DMS153 treated with DMSO at 0.1 percent for 48 hours (cell line): ENCODE measurements around the gene ZNF385B.
"Not testable (repeated sequence)": the region's sequence is repeated elsewhere in the genome, so short reads cannot be mapped to it uniquely, and the experiment has no call there.

Source experiments
- DNase-seq: peaks from one replicate; lab custom pipeline; 2025; ENCODE audit not compliant: unreplicated experiment; lab: John Stamatoyannopoulos, UW

ZNF385B gene

DNA sequence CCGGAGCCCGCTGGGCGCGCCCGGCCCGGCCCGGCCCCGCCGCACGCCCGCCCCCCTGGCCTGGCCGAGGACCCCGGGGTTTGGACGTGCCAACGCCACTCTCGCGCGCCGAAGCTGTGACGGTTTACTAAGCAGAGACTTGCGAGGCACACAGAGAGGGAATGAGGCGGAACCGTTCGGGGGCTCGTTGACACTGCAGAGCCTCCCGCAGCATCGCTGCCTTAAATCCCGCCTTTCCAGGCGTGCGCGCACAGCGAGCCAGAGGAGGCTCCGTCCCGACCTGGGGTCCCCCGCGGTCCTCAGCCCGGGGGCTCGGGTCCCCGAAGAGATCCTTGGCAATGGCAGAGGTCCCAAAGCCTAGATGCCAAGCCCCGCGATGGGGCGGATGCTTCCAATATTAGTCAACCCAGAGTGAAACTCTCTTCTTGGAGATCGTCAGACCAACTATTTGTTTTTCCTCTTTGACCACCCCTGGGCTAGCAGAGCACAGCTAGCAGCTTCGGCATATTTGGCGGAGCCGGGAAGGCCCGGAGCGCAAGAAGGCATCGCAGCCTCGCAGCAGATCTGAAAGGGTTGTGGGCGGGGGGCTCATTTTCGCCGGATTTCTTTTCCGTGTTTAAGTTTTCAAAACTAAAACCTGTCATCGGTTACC is at the start of gene ZNF385B:
Gene ZNF385B, minus strand, starts transcription at position 197 of the 652 bp plus-strand sequence.
- DNase-seq: no peak

DNA sequence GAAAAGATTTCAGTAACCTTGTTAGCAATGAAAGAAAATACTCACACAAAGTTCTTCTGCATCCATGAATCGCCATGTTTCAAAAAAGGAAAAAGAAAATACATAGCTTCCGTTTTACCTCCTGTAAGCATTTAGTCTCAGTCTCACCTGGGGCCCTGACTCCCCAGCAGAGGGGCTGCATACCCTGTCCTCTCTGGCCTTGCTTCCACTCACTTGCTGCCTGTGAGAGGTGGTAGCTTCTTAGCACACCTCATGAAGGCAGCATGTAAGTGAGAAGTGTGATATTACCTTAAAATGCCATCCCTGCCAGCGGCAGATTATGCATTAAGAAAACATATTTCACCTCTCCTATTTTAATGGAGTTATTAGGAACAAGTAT is 49.3 kb upstream of the ZNF385B start:
- DNase-seq: no peak

DNA sequence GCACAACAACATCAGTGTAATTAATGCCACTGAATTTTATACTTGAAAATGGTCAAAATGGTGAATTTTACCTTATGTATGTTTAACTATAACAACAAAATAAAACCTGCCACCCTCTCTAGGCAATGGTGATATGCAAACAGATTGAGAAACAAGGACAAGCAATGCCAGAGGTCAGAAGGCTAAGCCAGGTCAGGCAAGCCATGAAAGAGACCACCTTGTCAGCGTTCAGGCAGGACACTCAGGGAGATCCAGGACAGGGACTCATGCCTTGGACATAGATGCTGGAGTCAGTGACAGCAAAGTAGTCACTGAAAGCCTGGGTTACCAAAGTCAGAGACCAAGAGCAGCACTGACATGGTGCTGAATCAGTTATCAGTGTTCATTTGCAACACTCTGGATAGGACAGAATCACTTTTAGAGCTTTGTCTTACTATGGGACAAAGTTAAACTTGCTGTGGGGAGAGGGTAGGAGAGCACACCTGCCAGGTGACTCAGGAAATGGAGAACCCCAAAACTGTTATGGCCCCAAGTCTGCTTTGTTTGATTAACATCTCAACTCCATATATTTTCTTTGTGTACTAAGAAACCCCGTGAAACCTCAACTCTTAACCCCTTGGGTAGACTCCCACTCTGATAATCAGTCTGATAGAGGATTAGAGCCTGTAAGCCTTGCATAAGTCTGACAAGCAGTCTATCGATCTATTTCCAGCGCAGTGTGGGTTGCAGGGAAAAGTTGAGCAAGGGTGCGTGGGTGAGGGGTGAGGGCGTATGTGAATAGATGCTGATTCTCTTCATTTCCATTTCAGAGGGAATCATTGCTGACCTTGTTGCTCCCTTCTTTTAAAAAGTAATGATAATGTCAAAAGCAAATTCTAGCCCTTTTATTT is 48.7 kb upstream of the ZNF385B start:
- no peak for DNase-seq

DNA sequence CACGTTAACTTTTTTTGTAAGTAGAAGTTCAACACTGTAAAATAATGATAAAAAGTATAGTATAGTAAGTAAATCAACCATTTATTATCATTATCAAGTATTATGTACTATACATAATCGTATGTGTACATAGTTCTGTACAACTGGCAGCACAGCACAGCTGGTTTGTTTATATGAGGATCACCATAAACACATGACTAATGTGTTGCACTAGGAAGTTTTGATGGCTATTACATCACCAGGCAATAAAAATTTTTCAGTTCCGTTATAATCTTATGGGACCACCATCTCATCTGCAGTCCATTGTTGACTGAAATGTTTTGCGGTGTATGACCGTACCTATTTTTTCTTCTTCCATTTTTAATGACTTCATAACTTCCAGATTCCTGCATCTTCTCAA is 39.2 kb upstream of the ZNF385B start:
- no peak for DNase-seq

DNA sequence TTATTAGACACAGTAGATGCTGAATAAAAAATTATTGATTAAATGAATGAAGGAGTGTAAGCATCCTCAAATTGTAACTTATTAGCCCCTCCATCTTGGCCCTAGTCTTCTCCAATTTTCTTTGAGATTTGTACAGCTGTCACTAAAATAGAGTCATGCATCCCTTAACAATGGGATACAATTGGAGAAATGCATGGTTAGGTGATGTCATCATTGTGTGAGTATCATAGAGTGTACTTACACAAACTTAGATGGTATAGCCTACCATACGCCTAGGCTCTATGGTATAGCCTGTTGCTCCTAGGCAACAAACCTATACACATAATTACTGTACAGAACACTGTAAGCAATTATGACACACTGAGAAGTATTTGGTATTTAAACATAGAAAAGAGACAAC is 38.3 kb upstream of the ZNF385B start:
- DNase-seq: no peak

DNA sequence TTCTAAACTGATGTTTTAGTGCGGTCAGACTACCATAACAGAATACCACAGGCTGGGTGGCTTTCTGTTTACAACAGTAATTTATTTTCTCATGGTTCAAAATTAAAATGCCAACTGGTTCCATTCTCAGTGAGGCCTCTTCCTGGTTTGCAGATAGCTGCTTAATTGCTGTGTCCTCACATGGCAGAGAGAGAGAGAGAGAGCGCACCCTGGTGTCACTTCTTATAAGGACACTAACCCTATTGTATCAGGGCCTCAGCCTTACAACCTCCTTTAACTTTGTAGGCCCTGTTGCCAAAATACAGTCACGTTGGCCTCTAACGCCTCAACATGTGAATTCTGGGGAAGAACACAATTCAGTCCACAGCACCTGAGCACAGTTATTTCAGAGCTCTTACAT is 37.5 kb upstream of the ZNF385B start:
- peak; percentile 23 for DNase-seq

DNA sequence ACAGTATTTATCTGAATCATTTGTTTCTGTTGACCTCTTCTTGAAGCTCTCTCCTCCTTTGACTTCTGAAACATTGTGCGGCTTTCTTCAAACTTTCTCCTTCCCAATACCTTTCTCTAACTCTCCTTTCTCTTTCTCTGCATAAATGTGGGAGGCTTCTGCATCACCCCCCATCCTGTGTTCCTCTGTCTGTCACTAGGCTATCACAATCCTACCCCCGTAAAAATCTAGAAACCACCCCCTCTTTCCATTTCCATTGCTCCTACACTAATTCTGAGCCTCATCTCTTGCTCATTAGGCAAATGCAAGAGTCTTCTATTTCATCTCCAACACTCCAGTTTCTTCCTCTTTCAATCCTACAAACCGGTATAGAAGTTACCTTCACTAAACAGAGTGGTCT is 32.2 kb upstream of the ZNF385B start:
- no peak for DNase-seq

DNA sequence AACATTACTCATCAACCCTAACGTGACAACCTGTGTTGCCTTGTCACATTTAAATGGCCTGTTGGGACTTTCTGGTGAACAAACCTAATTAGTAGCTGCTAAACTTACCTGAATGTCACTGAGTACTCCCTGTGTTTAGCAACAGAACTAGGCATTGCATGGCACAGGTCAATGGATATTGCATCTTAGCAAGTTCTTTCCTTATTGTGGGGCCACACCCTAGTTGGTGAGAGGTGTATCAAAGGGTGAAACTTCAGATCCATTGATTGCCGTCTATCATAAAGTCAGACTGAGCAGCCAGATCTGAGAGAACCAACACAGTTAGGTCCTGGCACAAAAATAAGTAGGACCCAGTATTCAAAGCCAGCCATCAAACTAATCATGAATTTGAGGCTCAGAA is 29.8 kb upstream of the ZNF385B start:
- no peak for DNase-seq

DNA sequence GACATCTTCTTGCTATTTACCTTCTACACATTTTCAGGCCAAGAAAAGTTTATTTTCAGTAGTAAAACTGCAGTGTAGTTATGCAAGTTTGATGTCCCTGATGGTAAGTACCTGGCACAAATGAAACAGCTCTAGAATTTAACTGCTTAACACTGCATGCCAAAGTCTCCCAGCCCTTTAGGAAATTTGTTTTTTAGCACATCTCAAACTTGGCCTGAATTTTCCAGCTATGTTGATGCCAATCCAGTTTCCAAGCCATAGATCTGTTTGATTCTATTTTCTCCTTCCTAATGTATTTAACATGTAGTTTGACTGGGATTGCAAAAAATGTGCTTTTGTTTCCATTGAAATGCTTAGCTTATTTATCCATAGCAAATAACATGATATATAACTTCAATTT is 29.3 kb upstream of the ZNF385B start:
- no peak for DNase-seq

DNA sequence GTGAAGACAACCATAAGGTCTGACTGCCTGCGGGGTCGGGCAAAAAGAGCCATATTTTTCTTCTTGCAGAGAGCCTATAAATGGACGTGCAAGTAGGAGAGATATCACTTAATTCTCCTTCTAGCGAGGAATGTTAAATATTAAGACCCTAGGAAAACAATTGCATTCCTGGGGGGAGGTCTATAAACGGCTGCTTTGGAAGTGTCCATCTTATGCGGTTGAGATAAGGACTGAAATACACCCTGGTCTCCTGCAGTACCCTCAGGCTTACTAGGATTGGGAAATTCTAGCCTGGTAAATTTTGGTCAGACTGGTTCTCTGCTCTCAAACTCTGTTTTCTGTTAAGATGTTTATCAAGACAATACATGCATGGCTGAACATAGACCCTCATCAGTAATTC is 27.2 kb upstream of the ZNF385B start:
- not testable (repeated sequence) for DNase-seq

DNA sequence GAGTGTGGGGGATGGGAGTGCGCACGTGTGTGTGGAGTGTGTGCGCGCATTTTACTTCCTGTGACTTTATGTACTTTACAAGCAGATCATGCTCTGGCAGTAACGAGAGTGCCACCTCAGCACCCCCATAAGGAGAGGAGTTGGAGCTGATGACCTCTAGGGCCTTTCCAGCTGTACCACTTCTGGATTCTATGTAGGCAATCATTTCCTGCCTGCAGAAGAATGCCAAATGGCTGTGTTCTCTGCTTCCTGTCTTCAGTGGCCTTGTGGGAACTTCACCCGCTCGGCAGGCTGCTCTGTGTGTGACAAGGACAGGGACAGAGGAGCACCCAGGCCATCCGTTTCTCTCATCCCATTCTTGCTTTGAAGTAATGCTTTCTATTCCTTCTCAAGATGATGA is 22.8 kb upstream of the ZNF385B start:
- DNase-seq: no peak

DNA sequence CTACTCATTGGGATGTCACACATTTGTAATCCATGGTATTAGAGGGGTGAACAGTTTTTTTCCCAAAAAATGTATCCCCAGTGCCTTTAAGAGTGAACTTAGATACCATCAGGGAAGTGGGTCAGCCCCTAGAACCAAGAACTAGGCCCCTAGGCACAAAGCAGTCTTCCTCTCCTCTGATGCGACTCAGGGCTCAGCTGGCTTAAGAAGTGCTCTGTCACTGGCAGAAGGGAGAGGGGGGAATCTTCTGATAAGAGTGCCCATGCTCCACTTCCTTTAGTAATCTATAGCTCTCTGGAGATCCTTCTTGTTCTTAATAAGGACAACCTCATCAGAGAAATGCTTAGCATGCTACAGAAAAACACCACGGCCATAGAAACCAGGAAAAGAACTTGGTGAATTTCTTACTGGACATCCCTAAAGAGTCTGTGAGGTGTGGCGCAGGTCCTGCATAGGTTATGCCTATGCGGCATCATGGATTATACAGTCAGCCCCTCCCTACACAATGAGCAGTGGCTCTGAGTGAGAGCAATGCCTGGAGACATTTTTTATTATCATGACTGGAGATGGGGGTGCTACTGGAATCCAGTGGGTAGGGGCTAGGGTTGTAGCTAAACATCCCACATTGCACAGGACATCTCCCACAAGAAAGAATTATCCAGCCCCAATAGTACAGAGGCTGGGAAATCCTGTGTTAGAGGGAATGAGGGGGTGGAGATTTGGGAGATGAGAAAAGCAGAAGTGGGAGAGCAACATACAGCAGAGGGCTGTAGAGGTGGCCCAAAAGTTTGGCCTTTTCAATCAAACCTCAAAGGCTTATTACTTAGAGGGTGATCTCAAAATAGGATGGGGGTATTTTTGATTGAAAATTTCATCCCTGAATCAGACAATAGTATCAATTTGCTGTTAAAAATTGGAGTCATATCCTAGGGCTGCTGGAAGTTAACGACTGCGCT is 21.7 kb upstream of the ZNF385B start:
- DNase-seq: no peak

DNA sequence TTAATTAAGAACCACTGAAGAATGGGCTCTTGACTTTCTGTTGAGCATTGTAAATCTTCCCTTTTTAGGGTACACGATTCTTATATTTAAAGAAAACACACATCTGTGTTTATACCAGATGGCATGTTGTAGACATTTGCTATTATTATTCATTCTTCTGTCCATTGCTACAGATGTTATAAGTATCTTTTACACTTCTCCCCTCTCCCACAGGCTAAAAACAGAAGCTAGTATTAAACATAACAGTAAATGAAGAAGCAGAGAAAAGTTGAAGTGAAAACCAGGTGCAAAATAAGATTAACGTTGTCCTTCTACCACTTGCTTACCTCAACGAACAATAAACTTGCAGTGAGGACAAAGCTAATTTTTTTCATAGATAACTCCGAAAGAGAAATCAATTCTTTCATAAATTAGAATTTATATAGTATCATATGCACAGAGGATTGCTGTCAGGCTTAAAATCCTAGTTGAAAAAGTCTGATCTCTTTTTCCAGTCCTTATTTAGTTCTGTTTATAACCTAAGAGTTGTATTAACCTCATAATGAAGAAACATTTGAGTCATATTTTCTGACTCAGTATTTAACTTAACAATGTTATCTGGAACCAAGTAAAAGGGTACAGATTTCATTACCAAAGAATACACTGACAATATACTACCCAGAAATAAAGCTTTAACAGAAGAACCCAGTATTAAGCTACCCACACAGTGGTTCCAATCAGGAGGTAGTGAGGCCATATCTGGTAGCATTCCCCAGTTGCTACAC is 16.4 kb upstream of the ZNF385B start:
- DNase-seq: no peak

DNA sequence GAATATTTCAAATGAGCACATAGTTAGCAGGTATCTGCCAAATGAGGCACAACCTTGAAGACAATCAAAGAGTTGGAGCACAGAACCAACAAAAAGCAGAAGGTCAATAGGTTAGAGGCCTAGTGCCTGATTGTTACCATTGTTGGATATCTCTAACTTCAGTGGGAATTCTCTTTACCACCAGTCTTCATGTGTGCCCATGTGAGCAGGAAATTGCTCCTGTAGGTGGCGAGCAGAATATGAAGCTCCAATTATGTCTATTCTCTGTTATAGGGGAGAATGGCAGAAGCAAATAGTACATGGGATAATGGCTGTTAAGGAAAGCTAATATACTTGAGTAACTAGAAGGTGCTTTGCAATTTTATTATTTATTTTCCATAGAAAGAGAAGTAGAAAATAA is 14.9 kb upstream of the ZNF385B start:
- DNase-seq: no peak

DNA sequence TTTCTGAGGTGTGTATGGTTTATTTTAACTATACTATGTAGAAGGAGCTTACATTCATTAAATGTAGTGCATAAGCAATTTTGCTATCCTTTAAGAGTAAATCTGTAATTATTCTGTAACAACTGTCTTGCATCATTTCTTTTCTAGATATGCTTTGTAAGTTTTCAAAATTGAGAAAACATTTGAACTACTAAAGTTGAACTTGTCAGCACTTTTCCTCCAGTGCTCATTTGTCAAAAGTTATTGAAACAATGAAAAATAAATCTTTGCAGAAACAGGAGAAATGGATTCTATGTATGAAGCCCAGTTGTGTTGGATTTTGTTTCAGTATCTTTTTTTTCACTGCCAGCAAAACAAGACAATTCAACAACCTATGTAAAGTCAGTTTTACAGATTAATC is 14.5 kb upstream of the ZNF385B start:
- no peak for DNase-seq

DNA sequence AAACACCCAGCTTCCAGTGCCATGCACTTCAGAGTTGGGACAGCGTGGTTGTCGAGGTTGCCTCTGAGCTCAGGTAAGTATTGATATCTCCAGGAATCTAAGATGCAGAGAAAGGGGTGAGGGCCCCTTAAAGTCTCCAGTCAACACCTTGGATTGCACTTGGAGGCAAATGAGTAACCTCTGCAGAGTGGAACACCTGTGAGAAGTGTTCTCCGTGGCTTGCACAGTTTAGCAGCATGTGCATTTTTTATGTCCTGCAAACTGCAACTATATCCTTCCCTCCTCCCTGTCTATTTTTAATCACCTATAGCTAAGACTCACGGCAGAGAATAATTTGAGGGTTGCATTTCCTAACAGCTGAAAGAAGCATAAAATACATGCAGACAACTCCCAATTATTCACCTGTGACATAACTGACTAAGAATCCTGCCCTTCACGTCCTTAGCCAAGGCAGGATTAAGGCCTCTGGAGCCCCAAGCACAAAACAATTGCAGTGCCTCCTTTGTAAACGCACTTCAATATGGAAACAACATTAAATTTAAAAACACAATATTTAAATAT is 1.6 kb upstream of the ZNF385B start:
- DNase-seq: no peak

DNA sequence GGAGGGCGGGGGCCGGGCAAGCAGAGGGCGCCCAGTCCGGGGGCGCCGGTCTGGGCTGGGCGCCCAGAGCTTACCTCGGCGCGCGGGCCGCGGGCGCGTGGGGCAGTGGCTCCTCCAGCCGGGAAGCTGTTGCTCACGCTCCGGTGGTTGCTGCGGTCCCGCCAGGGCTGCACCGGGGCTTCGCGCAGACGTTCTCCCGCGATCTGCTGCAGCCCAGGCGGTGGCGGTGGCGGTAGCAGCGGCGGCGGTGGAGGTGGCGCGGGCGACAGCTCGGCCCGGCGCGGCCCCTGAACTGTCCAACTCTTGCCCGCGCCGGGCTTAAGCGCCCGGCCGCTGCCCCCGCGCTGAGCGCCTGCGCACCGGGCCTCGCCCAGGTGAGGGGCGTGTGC is 391 bp downstream of the ZNF385B start:
- no peak for DNase-seq

DNA sequence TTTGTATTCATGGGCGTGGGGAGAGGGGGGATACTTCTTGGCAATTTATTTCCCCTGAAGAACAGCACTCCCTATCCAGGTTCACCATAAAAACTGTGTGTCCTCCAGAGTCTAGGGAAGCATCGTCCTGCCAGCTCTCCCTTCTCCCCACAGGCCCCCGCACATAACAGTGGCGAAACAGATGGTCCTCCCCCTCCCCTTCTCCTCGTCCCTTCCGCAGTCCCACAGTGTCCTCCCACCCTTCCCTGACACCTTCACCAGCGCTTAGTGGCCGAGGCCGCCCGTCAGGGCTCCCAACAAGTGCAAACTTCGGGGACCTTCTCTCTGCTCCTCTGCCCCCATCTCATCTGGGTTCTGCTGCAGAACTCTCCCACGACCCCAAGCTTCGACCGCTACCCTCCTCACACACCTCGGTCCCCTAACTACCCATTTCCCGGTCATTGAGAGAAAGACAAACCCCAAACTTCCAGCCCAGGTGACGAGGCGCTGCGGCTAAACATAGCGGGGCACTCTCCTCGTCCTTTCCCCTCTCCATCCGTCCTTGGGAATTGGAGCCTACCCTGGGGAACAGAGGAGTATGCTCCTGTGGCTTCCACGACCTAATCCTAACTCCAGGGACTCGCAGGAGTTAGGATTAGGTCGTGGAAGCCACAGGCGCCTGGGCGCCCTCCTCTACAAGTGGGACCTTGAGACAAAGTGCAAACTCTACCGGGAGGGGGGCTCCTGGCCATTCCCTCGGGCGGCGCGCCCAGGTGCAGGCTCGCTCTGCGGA is 971 bp downstream of the ZNF385B start:
- no peak for DNase-seq

DNA sequence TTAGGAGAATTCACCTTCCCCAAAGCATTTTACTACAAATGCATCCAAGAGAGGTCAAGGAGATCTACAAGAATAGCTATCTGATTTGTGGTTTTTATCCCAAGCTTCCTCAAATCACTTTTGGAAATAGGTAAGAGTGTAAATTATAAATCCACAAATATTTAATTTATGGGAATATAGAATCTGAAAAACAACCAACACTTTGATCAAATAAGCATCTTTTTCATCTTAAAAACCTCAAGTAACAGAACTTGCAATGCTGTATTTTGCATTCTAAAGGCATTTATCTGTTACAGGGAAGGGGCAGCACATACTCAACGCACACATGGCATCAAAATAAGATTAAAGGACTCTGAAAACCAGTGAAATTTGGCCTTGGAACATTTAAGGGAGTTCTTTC is 1.9 kb downstream of the ZNF385B start:
- DNase-seq: no peak

DNA sequence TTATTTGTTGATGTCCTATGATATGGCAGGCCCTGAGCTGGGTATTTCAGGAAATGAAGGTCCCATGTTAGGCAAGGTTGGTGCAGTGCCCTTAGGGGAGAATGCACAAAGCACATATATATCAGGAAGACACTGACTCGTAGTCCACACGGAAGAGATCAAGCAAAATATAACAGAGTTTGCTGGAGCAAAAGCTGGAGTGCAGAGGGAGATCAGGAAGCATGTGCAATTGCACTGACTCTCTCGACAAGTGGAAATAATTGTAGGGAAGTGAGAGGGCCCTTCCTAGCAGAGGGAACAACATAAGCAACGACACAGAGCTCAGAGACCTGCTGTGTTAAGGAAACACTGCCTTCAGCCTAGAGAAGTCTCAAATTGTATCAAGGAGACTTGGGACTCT is 4.2 kb downstream of the ZNF385B start:
- DNase-seq: no peak
